ENCODE data around the gene FRMPD4.

DNA sequence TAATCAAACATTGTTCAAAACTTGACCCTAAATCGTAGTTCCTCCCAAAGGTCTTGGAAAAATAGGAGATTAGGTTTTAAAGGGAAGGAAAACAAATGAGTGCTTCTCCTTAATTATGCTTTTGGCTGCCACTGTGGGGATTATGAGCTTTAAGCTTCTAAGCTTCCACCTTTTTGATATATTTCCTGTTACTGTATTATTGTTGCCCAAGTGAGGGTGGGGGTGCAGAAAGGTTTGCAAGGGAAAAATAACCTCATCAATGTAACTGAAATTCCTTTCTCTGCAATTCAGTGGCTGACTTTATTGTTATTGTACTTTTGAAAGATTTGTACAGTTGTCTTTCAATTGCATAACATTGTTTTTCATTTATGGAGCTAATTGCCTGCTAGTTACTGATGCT is 285.1 kb downstream of the FRMPD4 start:
- TF ChIP-seq, protein P1, sequence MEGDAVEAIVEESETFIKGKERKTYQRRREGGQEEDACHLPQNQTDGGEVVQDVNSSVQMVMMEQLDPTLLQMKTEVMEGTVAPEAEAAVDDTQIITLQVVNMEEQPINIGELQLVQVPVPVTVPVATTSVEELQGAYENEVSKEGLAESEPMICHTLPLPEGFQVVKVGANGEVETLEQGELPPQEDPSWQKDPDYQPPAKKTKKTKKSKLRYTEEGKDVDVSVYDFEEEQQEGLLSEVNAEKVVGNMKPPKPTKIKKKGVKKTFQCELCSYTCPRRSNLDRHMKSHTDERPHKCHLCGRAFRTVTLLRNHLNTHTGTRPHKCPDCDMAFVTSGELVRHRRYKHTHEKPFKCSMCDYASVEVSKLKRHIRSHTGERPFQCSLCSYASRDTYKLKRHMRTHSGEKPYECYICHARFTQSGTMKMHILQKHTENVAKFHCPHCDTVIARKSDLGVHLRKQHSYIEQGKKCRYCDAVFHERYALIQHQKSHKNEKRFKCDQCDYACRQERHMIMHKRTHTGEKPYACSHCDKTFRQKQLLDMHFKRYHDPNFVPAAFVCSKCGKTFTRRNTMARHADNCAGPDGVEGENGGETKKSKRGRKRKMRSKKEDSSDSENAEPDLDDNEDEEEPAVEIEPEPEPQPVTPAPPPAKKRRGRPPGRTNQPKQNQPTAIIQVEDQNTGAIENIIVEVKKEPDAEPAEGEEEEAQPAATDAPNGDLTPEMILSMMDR (IDR thresholded peaks at IDR 0.05) = no peak
- no peak for TF ChIP-seq ZFX (IDR thresholded peaks at IDR 0.05; ENCODE audit: borderline replicate concordance)

All from 22Rv1 (cell line).